HEK293 (cell line): ENCODE results near the gene AQP10.
A peak's percentile ranks its signal among the peaks of the same experiment; 100 is the strongest.

Experiments used
- CTCF ChIA-PET: fragments of 350-600 bp; formaldehyde crosslinking; extraction: SDS; loops from one replicate; lab custom pipeline; 2021; ENCODE audit warnings: antibody characterized with exemption; lab: Yijun Ruan, JAX
- POLR2A ChIA-PET: fragments of 300-600 bp; formaldehyde crosslinking; extraction: SDS; loops from one replicate; lab custom pipeline; 2020; ENCODE audit warnings: antibody characterized with exemption, inconsistent platforms; lab: Yijun Ruan, JAX
- H3K27ac ChIP-seq: fragments of 200-500 bp; sonication (Bioruptor generic); 2 replicates; pipeline ENCODE4 v1.5.1; 2014; ENCODE audit warnings: low read depth, low read length, control low read depth, inconsistent platforms; ENCODE audit errors: extremely low read depth
- H3K36me3 ChIP-seq, 2 experiments: fragments of 200-500 bp in 1 of 2; sonication (Bioruptor generic) in 1 of 2; 1 replicate in 1 of 2; 2 replicates in 1 of 2; pipeline ENCODE4 v1.5.1; 2014 to 2017; ENCODE audit warnings: inconsistent platforms in 2 of 2, low read length in 2 of 2; ENCODE audit not compliant: control insufficient read depth in 2 of 2, insufficient read depth in 1 of 2
- H3K4me1 ChIP-seq: fragments of 200-500 bp; sonication (Bioruptor generic); 2 replicates; pipeline ENCODE4 v1.5.1; 2014; ENCODE audit warnings: mild to moderate bottlenecking, low read length, inconsistent platforms; ENCODE audit not compliant: control insufficient read depth, insufficient read depth
- H3K4me3 ChIP-seq: 2 replicates; pipeline ENCODE4 v1.5.1; 2011; ENCODE audit warnings: low read depth, mild to moderate bottlenecking, control low read depth, low read length, moderate library complexity
- H3K9me3 ChIP-seq: fragments of 200-500 bp; sonication (Bioruptor generic); 2 replicates; pipeline ENCODE4 v1.5.1; 2014; ENCODE audit warnings: low read depth, low read length, inconsistent platforms; ENCODE audit not compliant: control insufficient read depth, insufficient read depth
- AEBP2 ChIP-seq: fragments of 450-650 bp; formaldehyde crosslinking; IDR thresholded peaks from 2 replicates; pipeline ENCODE4 v1.5.1; 2016; ENCODE audit warnings: missing biosample characterization, missing genetic modification characterization, borderline replicate concordance
- HIC1 ChIP-seq: fragments of 450-650 bp; formaldehyde crosslinking; IDR thresholded peaks from 2 replicates; pipeline ENCODE4 v1.5.1; 2016; ENCODE audit warnings: missing biosample characterization, missing genetic modification characterization
- HOXC10 ChIP-seq: sonication (generic); formaldehyde crosslinking; IDR thresholded peaks from 2 replicates; pipeline ENCODE4 v1.8.1; 2023; ENCODE audit warnings: mild to moderate bottlenecking, missing genetic modification reagents
- INSM2 ChIP-seq: fragments of 450-650 bp; formaldehyde crosslinking; IDR thresholded peaks from 2 replicates; pipeline ENCODE4 v1.5.1; 2016; ENCODE audit warnings: missing biosample characterization, missing genetic modification characterization
- KLF10 ChIP-seq: fragments of 450-650 bp; IDR thresholded peaks from 2 replicates; pipeline ENCODE4 v1.5.1; 2018; ENCODE audit warnings: missing biosample characterization, mild to moderate bottlenecking, missing genetic modification characterization
- KLF16 ChIP-seq: fragments of 450-650 bp; formaldehyde crosslinking; IDR thresholded peaks from 2 replicates; pipeline ENCODE4 v1.5.1; 2017; ENCODE audit warnings: missing biosample characterization, missing genetic modification characterization
- ZBTB1 ChIP-seq: fragments of 450-650 bp; formaldehyde crosslinking; IDR thresholded peaks from 2 replicates; pipeline ENCODE4 v1.5.1; 2016; ENCODE audit warnings: missing biosample characterization, missing genetic modification characterization
- ZBTB20 ChIP-seq: fragments of 450-650 bp; formaldehyde crosslinking; IDR thresholded peaks from 2 replicates; pipeline ENCODE4 v1.5.1; 2016; ENCODE audit warnings: missing biosample characterization, missing genetic modification characterization
- ZFHX2 ChIP-seq: fragments of 450-650 bp; formaldehyde crosslinking; conservative IDR thresholded peaks from 2 replicates; pipeline ENCODE4 v1.5.1; 2016; ENCODE audit warnings: missing biosample characterization, missing genetic modification characterization
- ZFP41 ChIP-seq: fragments of 450-650 bp; formaldehyde crosslinking; IDR thresholded peaks from 2 replicates; pipeline ENCODE4 v1.5.1; 2016; ENCODE audit warnings: missing biosample characterization, missing genetic modification characterization, borderline replicate concordance
- ZIC2 ChIP-seq: fragments of 450-650 bp; formaldehyde crosslinking; IDR thresholded peaks from 2 replicates; pipeline ENCODE4 v1.5.1; 2016; ENCODE audit warnings: missing biosample characterization, missing genetic modification characterization
- ZNF169 ChIP-seq: fragments of 450-650 bp; formaldehyde crosslinking; IDR thresholded peaks from 2 replicates; pipeline ENCODE4 v1.5.1; 2016; ENCODE audit warnings: missing biosample characterization, missing genetic modification characterization
- ZNF239 ChIP-seq: fragments of 450-650 bp; formaldehyde crosslinking; IDR thresholded peaks from 2 replicates; pipeline ENCODE4 v1.5.1; 2016; ENCODE audit warnings: missing biosample characterization, missing genetic modification characterization
- ZNF335 ChIP-seq: fragments of 450-650 bp; formaldehyde crosslinking; conservative IDR thresholded peaks from 2 replicates; pipeline ENCODE4 v1.5.1; 2016; ENCODE audit warnings: missing biosample characterization, missing genetic modification characterization
- ZNF350 ChIP-seq: fragments of 450-650 bp; formaldehyde crosslinking; IDR thresholded peaks from 2 replicates; pipeline ENCODE4 v1.5.0; 2017; ENCODE audit warnings: missing biosample characterization, mild to moderate bottlenecking, missing genetic modification characterization
- ZNF416 ChIP-seq: fragments of 450-650 bp; formaldehyde crosslinking; IDR thresholded peaks from 2 replicates; pipeline ENCODE4 v1.5.1; 2016; ENCODE audit warnings: missing biosample characterization, missing genetic modification characterization
- ZNF510 ChIP-seq: fragments of 450-650 bp; formaldehyde crosslinking; IDR thresholded peaks from 2 replicates; pipeline ENCODE4 v1.5.1; 2018; ENCODE audit warnings: mild to moderate bottlenecking, missing genetic modification characterization, missing biosample characterization; ENCODE audit not compliant: insufficient replicate concordance
- ZNF560 ChIP-seq: fragments of 450-650 bp; formaldehyde crosslinking; IDR thresholded peaks from 2 replicates; pipeline ENCODE4 v1.5.1; 2017; ENCODE audit warnings: missing biosample characterization, missing genetic modification characterization, borderline replicate concordance
- ZNF600 ChIP-seq: fragments of 450-650 bp; formaldehyde crosslinking; IDR thresholded peaks from 2 replicates; pipeline ENCODE4 v1.5.1; 2016; ENCODE audit warnings: missing biosample characterization, missing genetic modification characterization
- ZNF626 ChIP-seq: fragments of 450-650 bp; sonication (Bioruptor Pico); formaldehyde crosslinking; IDR thresholded peaks from 2 replicates; pipeline ENCODE4 v1.5.1; 2018; ENCODE audit warnings: missing biosample characterization, missing genetic modification characterization, inconsistent platforms
- ZNF664 ChIP-seq: fragments of 450-650 bp; formaldehyde crosslinking; IDR thresholded peaks from 2 replicates; pipeline ENCODE4 v1.5.1; 2016; ENCODE audit warnings: missing biosample characterization, missing genetic modification characterization
- ZNF707 ChIP-seq: fragments of 450-650 bp; formaldehyde crosslinking; IDR thresholded peaks from 2 replicates; pipeline ENCODE4 v1.5.1; 2016; ENCODE audit warnings: missing biosample characterization, missing genetic modification characterization
- ZNF776 ChIP-seq: fragments of 450-650 bp; formaldehyde crosslinking; IDR thresholded peaks from 2 replicates; pipeline ENCODE4 v1.5.0; 2017; ENCODE audit warnings: missing biosample characterization, missing genetic modification characterization, borderline replicate concordance
- TF ChIP-seq, protein P1 (sequence below): fragments of 450-650 bp; formaldehyde crosslinking; IDR thresholded peaks from 2 replicates; pipeline ENCODE4 v1.5.1; 2017; ENCODE audit warnings: missing biosample characterization, mild to moderate bottlenecking, missing genetic modification characterization, moderate library complexity
- TF ChIP-seq, protein P2 (sequence below): fragments of 450-650 bp; formaldehyde crosslinking; IDR thresholded peaks from 2 replicates; pipeline ENCODE4 v1.5.1; 2016; ENCODE audit warnings: missing biosample characterization, missing genetic modification characterization
- TF ChIP-seq, protein P3 (sequence below): fragments of 450-650 bp; formaldehyde crosslinking; IDR thresholded peaks from 2 replicates; pipeline ENCODE4 v1.5.1; 2016; ENCODE audit warnings: missing biosample characterization, missing genetic modification characterization
- TF ChIP-seq, protein P4 (sequence below): fragments of 450-650 bp; formaldehyde crosslinking; optimal IDR thresholded peaks from 2 replicates; pipeline ENCODE3; 2016; ENCODE audit warnings: missing biosample characterization, mild to moderate bottlenecking, missing genetic modification characterization

Gene AQP10

GRCh38 chr1:154328318-154329151 lies 7.6 kb downstream of the AQP10 start (continued):
- TF ChIP-seq ZNF560, result no peak
- no peak for TF ChIP-seq ZNF510 (tag by site-specific recombination)
- peak; percentile 93 for TF ChIP-seq ZFHX2 (tag by site-specific recombination)

- POLR2A ChIA-PET, result no interaction called here
- no peaks in the 10 kb centered on the region for H3K9me3 ChIP-seq
- no peak overlapping the region for H3K27ac ChIP-seq
- CTCF ChIA-PET, result interaction anchor here (0.6 to 2.2 kb wide), 12 partner anchors 9 to 218 kb away, joined by 3 to 8 read pairs (median 4); no protein-coding TSS in a partner anchor
- peaks cover 7 to 51% of the 10 kb centered on the region in 2 experiments for H3K36me3 ChIP-seq
- no peak overlapping the region for H3K4me3 ChIP-seq
- peaks cover 12% of the 10 kb centered on the region for H3K4me1 ChIP-seq
- TF ChIP-seq KLF10 (tag by site-specific recombination), result no peak
- TF ChIP-seq AEBP2, result no peak
- no peak for TF ChIP-seq INSM2
- TF ChIP-seq ZBTB1 (tag by site-specific recombination), result no peak
- TF ChIP-seq, protein P1, sequence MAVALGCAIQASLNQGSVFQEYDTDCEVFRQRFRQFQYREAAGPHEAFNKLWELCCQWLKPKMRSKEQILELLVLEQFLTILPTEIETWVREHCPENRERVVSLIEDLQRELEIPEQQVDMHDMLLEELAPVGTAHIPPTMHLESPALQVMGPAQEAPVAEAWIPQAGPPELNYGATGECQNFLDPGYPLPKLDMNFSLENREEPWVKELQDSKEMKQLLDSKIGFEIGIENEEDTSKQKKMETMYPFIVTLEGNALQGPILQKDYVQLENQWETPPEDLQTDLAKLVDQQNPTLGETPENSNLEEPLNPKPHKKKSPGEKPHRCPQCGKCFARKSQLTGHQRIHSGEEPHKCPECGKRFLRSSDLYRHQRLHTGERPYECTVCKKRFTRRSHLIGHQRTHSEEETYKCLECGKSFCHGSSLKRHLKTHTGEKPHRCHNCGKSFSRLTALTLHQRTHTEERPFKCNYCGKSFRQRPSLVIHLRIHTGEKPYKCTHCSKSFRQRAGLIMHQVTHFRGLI (tag by site-specific recombination), result no peak
- TF ChIP-seq ZNF776 (tag by site-specific recombination), result no peak
- TF ChIP-seq KLF16 (tag by site-specific recombination), result no peak
- TF ChIP-seq HIC1 (tag by site-specific recombination), result 0 out of 2 replicates have a peak, but pooled peaks have one; percentile 30
- TF ChIP-seq ZIC2 (tag by site-specific recombination), result peak; percentile 97
- TF ChIP-seq ZNF169 (tag by site-specific recombination), result no peak
- no peak for TF ChIP-seq ZNF239 (tag by site-specific recombination)
- no peak for TF ChIP-seq ZNF350 (tag by site-specific recombination)
- TF ChIP-seq HOXC10 (CRISPR knock-in tag), result no peak
- peak; percentile 37; the same call in 1 of the 2 replicates for TF ChIP-seq ZNF335 (tag by site-specific recombination)
- TF ChIP-seq ZBTB20 (tag by site-specific recombination), result no peak
- TF ChIP-seq ZNF626 (tag by site-specific recombination), result no peak
- TF ChIP-seq ZNF416 (tag by site-specific recombination), result no peak
- peak; percentile 91 for TF ChIP-seq ZNF600 (tag by site-specific recombination)
- TF ChIP-seq, protein P2, sequence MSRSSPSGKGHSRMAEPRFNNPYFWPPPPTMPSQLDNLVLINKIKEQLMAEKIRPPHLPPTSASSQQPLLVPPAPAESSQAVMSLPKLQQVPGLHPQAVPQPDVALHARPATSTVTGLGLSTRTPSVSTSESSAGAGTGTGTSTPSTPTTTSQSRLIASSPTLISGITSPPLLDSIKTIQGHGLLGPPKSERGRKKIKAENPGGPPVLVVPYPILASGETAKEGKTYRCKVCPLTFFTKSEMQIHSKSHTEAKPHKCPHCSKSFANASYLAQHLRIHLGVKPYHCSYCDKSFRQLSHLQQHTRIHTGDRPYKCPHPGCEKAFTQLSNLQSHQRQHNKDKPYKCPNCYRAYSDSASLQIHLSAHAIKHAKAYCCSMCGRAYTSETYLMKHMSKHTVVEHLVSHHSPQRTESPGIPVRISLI (tag by site-specific recombination), result no peak
- TF ChIP-seq, protein P3, sequence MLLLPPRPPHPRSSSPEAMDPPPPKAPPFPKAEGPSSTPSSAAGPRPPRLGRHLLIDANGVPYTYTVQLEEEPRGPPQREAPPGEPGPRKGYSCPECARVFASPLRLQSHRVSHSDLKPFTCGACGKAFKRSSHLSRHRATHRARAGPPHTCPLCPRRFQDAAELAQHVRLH (tag by site-specific recombination), result no peak
- TF ChIP-seq ZNF707 (tag by site-specific recombination), result 0 out of 2 replicates have a peak, but pooled peaks have one; percentile 25
- TF ChIP-seq ZNF664, result no peak
- no peak for TF ChIP-seq ZFP41 (tag by site-specific recombination)
- TF ChIP-seq, protein P4, sequence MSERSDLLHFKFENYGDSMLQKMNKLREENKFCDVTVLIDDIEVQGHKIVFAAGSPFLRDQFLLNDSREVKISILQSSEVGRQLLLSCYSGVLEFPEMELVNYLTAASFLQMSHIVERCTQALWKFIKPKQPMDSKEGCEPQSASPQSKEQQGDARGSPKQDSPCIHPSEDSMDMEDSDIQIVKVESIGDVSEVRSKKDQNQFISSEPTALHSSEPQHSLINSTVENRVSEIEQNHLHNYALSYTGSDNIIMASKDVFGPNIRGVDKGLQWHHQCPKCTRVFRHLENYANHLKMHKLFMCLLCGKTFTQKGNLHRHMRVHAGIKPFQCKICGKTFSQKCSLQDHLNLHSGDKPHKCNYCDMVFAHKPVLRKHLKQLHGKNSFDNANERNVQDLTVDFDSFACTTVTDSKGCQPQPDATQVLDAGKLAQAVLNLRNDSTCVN (tag by site-specific recombination), result no peak
Observed at GRCh38 chr1:154329152-154329521, 8.2 kb downstream of the AQP10 start.
